H1 (cell line): ENCODE data around the gene COL5A1. TPM values are rescaled to one million over a fixed set of nuclear protein-coding genes. Genes with fewer than 3 reads are reported as not detected.

Source experiments
- BACH1 ChIP-seq: IDR thresholded peaks from 2 replicates; pipeline ENCODE4 v1.6.1; 2012; ENCODE audit warnings: low read length, improper control_type of control experiment
- GTF2F1 ChIP-seq: IDR thresholded peaks from 2 replicates; pipeline ENCODE4 v1.6.1; 2012; ENCODE audit warnings: low read depth, low read length, improper control_type of control experiment, borderline replicate concordance
- RBBP5 ChIP-seq: IDR thresholded peaks from 2 replicates; pipeline ENCODE4 v1.7.1; 2012; ENCODE audit warnings: low read depth, mild to moderate bottlenecking, inconsistent platforms, low read length, moderate library complexity, borderline replicate concordance
- SIX5 ChIP-seq: IDR thresholded peaks from 2 replicates; pipeline ENCODE4 v1.6.1; 2011; ENCODE audit warnings: mild to moderate bottlenecking, low read depth, low read length
- polyA plus RNA-seq, 7 experiments: library from polyadenylated mRNA; depleted of rRNA in 3 of 7; stranded (reverse) in 5 of 7; unstranded in 2 of 7; fragments of >200 nt in 5 of 7; fragments of 200-250 nt in 2 of 7; gene quantifications; 1 replicate in 5 of 7; 2 replicates in 1 of 7; 4 replicates in 1 of 7; pipeline versions ENCODE4 v1.2.1 to v1.2.3, GENCODE V29; 2011 to 2013; ENCODE audit warnings: missing spikeins in 2 of 7, mixed read lengths in 2 of 7
- total RNA-seq: library from RNA; stranded (reverse); fragmentation: NEBNext Ultra II Directional; extraction: Animal tissue kit (Norgen Biotek cat#: 25700); gene quantifications from 2 replicates; pipeline ENCODE4 v1.2.1, GENCODE V29; 2021

Gene COL5A1
- total and polyA plus RNA-seq, 2 of the 8 experiments (the other 6 are each of a cell fraction or from before 2014, with no cell fraction given): 3.8 to 12.0 TPM

GRCh38 chr9:134685784-134686183, 44.2 kb downstream of the COL5A1 start (continued):
- TF ChIP-seq SIX5 (no peak), GTF2F1 (no peak), RBBP5 (no peak), BACH1 (no peak)
- TF ChIP-seq, all 59 proteins: peak for 0
